Fibroblast of skin of back (primary cell): ENCODE measurements around the gene DMAC2.
"Not testable (repeated sequence)": the region's sequence is repeated elsewhere in the genome, so short reads cannot be mapped to it uniquely, and the experiment has no call there.

ENCODE experiments used
- DNase-seq: peaks from one replicate; pipeline ENCODE4 v3.0.0-alpha.2; 2013

DMAC2 gene

DNA sequence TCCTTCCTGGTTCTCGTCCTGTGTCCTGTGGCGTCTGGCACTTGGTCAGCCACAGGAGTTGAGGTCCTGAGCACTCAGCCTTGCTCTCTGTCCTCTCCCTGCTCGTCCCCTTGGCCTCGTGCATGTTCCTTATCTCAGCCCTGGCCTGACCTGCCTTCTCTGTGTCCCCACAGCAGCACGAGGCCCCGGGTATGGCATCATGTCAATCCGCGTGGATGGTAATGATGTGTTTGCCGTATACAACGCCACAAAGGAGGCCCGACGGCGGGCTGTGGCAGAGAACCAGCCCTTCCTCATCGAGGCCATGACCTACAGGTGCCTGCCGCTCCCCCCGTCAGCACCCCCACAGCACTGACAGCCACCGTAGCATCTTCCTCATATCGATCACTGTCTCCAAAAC is 17.3 kb downstream of the DMAC2 start:
- DNase-seq, result no peak

DNA sequence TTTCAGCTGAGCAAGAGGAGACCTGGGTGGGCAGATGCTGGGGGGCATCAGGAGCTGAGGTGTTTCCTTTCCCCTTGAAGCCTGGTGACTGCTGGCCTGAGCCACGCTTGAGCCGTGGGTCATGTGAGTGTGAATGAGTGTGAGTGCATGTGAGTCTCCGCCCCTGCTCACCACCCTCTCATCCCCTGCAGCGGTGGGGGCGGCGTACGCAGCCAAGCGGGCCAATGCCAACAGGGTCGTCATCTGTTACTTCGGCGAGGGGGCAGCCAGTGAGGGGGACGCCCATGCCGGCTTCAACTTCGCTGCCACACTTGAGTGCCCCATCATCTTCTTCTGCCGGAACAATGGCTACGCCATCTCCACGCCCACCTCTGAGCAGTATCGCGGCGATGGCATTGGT is 17.7 kb downstream of the DMAC2 start:
- no peak for DNase-seq

DNA sequence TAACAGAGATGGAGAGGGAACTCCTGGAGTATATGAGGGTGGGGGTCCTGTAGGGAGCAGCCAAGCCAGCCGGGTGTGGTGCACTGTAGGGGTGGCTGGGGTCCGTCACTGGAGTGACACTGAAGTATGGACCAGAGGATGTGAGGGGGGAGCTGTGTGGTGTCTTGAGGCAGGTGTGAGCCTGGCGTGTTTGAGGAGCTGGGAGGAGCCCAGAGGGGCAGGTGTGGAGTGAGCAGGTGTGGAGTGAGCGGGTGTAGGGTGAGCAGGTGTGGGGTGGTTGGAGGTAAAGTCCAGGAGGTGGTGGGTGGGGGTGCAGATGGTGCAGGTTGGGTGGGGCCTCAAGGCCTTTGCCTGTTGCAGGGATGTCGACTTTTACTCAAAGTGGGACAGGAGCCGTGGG is 18.4 kb downstream of the DMAC2 start:
- DNase-seq, result no peak

DNA sequence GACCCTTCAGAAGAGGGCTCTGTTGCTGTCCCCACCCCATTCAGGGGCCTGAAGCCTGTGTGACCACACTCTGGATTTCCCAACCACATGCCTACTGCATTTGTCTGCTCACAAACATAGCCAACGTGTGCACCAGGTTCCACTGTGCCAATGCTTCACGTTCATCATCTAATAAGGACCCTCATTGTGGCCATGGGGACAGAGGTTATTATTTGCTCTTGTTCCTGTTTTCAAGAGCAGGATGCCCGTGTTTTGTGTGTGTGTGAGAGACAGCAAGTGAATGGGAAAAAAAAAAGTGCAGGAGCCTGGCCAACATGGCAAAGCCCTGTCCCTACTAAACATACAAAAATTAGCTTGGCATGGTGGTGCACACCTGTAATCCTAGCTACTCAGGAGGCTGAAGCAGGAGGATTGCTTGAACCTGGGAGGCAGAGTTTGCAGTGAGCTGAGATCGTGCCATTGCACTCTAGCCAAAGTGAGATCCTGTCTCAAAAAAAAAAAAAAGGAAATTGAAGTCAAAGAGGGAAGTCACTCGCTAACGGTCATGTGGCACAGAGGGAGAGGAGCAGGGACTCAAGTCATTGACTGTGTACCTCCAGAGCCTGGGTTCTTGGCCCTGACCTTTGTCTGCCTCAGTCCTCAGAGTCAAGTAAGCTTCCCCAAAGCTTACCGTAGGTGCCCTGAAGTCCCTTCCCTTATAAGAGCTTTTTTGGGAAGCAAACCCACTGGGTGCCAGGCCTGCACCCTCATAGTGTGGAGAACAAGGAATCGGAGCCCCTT is 19.4 kb downstream of the DMAC2 start:
- no peak for DNase-seq

DNA sequence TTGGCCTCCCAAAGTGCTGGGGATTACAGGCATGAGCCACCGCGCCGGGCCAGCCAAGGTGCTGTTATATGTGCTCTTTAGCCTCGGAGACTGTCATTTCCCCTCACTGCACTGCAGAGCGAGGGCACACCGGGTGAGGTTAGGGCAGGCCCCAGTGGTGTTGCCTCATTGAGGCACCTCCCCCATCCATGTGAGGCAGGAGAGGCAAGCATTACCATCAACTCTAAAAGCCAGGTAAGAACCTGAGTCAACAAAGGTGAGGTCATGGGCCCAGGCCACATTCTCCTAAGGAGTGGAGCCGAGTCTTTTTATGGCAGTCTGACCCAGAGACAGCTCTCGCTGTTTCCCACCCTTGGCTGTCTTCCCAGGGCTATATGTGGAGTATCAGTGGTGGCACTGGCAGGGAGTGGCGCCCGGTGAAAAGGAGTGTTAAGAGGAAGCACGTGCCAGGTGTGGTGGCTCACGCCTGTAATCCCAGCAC is 23.5 kb downstream of the DMAC2 start:
- no peak for DNase-seq

DNA sequence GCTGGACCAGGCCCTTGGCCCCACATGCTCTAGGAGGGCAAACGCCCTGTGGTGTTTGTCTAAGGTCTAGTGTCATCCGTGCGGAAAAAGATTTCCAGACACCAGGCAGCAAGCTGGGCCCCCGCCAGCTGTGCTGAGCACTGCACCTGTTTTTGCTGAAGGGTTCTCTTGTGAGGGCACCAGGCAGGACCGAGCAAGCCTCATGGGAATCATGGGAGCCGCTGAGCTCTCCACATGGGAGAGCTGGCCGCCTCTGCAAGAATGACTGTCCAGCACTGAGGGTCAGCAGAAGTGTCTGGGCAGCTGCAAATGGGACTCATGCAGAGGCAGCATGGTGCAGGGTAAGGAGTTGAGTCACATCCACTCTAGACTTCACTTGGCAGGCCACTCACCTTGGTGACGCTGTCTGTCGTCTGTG is 24.5 kb downstream of the DMAC2 start:
- DNase-seq, result no peak

DNA sequence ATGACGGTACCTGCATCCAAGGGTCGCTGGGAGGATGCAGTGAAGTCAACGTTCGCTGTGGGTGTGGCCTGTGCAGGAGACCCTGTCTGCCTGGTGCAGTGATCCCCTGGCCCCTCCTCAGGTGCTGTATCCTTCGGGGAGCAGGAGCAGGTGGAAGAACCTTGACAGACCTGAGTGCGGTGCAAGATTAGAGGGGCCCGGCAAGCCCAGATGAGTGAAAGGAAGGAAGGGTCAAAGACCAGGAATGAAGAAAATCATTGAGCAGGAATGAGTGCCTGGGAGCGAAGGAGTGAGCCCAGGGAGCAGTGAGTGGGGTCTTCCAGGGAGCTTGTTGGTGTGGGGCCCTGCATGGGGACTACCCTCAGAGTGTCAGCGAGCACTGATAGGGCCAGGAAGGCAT is 25.3 kb downstream of the DMAC2 start:
- DNase-seq, result no peak

DNA sequence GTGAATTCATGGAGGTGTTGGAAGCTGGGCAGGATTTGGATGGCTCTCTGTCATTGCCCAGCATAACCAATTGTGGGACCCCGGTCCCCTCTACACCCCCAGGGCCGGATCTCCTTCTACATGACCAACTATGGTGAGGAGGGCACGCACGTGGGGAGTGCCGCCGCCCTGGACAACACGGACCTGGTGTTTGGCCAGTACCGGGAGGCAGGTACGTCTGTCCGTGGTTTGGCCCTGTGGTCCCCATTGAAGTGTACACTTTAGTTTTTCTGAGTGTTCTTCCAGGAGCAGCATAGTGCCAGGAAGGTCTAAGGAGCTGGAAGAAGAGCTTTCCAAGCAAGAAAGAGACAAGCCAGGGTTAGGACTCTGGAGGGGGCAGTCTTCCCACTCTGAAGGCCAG is 25.8 kb downstream of the DMAC2 start:
- no peak for DNase-seq

DNA sequence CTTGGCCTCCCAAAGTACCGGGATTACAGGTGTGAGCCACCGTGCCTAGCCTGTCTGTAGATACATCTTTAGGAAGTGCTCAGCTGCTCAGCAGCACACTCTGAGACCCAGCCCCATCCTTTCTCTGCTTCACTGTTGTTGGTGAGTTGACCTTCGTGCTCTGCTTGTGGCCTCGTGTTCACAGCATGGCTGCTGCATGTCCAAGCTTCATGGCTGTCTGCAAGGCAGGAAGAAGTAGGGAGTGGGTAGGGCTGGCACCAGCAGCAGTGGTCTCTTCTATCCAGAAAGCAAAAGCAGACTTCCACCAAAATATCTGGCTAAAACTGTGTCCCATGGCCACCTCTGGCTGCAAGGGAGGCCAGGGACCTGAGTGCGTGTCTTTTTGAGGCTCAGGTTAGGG is 26.8 kb downstream of the DMAC2 start:
- DNase-seq, result no peak

DNA sequence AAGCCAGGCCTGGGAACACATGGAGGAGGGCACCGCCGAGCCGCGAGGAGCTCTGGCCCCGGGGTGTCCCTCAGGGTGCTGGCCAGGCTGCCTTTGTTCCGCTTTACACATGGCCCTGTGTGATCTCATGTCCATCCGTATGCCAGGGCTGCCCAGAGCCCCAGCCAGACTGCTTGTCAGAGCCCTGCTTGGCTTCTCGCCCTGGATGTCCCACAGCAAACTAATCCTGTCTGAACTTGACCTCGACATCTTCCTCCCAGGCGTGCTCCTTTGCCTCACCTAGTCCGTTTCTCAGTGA is 27.8 kb downstream of the DMAC2 start:
- DNase-seq, result no peak

DNA sequence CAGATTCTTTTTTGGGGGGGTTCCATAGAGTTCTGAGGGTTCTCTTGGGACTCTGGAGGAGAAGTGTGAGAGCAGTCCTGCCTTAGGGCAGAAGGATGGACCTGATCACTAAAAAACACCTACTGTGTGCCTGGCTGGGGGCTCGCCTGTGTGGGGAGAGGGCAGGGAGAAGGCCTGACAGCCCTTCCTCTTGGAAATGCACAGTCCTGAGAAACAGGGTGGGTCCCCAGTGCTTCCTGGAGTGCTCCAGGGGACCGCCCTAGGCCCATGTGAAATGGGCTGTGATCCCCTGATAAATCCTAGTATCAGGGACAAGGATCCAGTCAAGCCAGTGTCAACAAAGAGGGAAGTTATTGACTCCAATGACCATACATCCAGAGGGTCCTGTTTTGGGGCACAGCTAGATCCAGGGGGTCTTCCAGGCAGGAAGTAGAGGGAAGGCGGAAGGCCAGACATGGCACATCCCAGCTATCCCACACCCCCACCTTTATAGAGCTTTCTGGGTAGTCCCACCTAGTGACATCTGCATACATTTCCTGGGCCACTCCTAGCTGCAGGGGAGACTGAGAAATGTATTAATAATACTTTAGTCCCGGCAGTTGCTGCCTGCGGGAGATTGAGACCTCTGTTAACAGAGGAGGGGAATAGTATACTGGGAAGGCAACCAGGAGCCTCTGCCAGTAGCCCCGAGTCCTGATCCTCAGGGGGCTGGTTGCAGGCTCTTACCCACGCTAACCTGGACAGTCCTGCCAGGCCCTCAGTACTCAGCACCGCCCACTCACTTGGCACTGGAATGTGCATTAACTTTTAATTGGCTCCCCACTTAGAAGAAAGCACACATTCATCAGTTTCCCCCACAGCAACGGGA is 28.4 kb downstream of the DMAC2 start:
- no peak for DNase-seq

DNA sequence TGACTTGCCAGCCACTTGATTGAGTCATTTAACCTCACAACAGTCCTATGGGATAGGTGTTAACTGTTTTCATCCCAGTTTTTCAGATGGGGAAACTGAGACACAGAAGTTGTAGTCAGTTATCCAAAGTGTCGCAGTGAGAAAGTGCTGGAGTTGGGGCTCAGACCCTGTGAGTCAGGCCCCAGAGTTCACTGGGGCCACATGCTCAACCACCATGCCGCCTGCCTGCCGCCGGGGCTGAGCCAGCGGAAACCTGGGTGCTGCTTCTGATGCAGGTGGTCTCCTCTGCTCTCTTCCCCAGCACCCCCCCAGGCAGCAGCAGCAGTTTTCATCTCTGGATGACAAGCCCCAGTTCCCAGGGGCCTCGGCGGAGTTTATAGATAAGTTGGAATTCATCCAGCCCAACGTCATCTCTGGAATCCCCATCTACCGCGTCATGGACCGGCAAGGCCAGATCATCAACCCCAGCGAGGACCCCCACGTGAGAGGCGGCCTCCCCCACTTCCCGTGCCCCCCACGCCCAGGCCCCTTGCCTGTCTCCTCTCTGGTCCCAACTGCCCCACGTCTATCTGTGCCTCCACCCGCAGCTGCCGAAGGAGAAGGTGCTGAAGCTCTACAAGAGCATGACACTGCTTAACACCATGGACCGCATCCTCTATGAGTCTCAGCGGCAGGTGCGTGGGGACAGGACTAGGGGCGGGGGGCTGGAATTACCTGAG is 29.2 kb downstream of the DMAC2 start:
- no peak for DNase-seq

DNA sequence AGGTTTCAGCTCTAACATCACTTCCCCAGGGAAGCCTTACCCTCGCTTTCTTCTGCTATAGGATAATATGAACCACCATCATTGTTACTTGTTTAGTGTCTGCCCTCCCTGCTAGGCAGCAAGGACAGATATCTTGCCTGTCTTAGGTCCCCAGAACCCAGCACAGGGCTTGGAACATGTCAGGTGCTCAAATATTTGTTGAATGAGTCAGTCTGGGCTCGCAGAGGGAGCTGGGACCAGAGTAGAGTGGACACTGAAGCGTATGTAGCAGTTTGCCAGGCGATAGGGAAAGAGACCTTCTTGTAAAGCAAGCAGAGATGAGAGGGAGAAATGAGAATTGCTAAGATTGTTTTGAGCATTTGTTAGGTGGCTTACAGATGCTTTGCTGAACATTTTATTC is 30.4 kb downstream of the DMAC2 start:
- peak; percentile 13 for DNase-seq

DNA sequence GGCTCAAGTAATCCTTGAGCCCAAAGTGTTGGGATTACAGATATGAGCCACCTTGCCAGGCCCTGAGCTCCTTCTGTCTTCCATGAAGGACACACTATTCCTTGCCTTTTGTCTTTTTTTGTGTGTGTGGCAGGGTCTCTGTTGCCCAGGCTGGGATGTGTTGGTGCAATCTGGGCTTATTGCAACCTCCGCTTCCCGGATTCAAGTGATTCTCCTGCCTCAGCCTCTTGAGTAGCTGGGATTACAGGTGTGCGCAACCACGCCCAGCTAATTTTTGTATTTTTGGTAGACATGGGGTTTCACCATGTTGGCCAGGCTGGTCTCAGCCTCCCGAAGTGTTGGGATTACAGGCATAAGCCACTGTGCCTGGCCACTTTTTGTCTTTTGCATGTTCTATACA is 30.9 kb downstream of the DMAC2 start:
- DNase-seq, result not testable (repeated sequence)

DNA sequence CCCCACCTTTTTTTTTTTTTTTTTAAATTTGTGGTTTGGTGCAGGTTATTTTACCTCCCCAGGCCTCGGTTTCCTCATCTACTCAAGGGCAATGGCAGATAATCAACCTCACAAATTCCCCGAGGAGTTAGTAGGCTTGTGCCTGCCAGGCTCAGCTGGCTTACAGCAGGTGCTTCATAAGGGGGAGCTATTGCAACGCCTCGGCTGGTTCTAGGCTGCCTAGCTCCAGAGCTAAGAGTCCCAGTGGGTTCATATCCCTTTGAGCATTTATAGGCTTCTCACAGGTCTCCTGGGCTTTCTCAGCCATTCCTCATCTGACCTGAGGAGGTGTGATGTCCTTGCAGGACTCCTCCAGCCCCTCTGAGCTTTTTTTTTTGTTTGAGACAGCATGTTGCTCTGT is 31.5 kb downstream of the DMAC2 start:
- no peak for DNase-seq

DNA sequence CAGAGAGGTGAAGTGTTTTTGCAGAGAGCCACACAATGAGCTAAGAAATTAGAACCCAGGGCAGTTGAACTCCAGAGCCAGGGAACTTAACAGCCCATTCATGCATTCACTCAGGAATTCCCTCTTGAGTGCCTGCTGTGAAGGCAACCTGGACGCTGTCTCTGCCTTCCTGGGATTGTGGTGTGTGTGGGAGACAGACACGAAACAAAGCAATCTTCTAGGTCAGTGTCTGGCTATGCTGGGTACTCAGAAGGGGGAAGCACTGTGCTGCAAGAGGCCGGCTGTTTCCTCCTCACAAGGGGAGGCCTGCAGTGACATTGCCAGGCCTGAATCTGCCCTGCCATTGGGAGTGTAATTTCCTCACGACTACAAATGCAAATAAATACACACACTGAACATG is 32.4 kb downstream of the DMAC2 start:
- no peak for DNase-seq

DNA sequence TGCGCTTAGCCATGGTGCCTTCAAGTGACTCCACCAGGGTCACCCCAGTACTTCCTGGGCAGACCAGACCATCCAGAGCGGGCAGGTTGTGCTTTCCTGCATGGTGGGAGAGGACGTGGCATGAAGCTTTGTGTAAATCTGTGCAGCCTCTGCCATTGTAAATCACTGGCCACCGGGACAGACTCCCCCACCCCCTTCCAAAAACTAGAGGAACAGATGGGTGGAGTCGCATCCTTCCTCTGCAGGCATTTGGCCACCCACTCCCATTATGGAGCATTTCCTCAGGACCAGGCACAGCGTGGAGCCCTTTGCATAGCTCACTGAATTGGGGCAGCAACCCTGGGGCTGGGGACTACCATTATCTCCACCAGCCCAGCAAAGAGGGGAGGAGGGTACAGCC is 33.9 kb downstream of the DMAC2 start:
- DNase-seq, result no peak

DNA sequence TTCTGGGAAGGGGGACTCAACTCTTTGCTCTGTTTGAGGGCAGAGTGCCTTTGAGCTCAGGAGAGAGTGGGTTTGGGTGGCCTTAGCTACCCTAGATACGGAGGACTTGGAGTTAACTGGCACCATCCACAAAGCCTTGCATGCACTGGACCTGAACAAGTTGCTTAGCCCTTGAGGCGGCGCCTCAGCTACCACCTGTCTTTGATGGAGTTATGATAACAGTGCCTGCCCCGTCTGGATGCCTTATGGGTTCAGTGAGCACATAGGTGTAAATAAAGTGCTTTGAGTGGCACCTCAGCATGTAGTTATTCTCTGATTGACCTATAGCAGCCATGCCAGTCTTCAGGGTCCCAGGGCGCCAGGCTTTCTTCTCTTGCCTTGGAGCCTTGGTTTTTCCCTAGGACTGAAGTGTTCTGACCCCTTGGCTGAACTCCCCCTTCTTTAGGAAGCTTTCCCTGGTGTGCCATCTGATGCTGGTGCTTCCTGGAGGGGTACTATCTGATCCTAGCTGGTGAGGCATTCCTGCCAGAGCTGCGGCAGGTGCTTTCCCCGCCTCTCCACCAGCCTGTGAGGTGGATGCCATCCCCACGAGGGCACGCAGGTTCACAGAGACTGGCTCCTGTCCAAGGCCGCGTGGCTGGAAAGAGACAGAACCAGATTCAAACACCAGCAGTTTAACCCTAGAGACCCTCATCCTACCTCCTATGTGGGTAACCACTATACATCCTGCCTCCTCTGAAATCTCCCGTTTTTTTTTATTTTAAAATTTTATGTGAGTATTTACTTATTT is 36.3 kb downstream of the DMAC2 start:
- no peak for DNase-seq

DNA sequence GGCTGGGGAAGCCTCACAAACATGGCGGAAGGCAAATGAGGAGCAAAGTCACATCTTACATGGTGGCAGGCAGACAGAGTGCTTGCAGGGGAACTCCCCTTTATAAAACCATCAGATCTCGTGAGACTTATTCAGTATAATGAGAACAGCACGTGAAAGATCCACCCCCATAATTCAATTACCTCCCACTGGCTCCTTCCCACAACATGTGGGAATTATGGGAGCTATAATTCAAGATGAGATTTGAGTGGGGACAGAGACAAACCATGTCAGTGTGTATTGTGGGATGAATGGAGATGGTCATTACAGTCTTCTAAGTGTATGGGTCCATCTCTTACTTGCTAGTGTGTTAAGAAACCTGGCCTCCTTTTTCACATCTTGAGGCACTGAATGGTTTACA is 37.7 kb downstream of the DMAC2 start:
- DNase-seq, result no peak

DNA sequence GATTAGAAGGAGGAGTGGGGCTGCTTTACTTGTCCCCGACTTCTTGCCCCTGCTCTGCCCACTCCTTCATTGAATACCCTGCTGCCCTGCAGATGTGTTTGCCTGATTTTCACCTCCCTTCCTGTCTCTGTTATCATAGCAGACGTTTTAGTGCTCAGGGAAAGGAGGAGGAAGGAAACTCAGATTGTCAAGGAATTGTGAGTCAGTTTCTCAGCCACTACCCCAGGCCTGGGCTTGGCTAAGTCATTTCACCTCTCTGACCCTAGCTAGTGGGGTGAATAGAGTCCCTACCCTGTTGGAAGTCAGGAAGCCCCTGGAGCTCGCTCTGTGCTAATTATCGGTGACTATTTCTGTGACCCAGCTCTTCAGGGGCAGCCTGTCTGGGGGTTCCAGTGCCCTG is 38.2 kb downstream of the DMAC2 start:
- DNase-seq, result no peak

DNA sequence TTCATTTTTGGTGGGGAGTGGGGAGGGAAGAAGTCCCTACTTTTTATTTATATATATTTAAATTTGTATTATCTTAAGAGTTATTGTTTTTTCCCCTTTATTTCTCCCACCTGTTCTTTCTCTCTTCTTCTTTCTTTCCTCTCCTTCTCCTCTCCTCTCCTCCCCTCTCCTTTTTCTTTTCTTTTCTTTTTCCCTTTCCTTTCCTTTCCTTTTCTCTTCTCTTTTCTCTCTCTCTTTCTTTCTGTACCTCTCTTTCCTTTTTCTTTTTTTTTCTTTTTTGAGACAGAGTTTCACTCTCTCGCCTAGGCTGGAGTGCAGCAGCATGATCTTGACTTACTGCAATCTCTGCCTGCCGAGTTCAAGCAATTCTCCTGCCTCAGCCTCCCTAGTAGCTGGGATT is 40.2 kb downstream of the DMAC2 start:
- DNase-seq, result no peak

DNA sequence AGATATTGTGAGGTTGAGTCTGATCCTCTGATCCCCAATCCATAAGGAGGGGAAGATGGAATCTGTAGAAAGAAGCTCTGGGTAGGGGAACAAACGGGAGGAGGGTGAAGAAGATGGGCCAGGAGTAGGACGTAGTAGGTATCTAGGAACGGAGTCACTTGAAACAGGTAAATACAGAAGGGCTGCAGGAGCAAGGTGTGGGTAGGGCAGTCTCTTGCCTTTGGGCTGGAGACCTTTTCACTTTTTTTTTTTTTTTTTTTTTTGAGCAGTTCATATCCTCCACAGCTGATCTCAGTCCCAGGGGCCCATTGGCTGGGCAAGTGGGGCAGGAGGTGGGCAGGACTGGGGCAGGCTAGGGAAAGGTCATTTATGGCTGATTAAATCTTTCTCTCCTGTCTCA is 40.6 kb downstream of the DMAC2 start:
- DNase-seq, result no peak

DNA sequence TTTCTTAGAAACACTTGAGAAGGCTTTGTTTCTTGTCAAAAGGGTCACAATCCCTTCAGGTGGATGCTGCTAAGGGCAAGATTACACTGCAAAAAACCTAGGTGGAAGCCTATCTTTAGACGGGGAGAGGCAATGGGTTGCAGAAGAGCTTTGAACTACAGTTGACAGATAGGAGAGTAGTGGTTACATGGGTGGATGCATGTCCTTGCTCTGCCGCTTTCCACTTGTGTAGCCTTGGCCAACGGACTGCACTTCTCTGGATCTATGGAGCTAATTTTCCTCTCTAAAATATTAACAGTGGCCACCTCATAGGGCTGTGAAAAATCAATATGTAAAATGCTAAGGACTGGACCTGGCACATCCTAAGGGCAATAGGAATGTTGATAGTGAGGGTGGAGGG is 41.1 kb downstream of the DMAC2 start:
- DNase-seq, result no peak
